ENCODE data around the gene MAST4. TPM values are rescaled to one million over a fixed set of nuclear protein-coding genes. Genes with fewer than 3 reads are reported as not detected.

The MAST4 gene
- total RNA-seq, 1 experiment from 2014 or later: 10.9 TPM

DNA sequence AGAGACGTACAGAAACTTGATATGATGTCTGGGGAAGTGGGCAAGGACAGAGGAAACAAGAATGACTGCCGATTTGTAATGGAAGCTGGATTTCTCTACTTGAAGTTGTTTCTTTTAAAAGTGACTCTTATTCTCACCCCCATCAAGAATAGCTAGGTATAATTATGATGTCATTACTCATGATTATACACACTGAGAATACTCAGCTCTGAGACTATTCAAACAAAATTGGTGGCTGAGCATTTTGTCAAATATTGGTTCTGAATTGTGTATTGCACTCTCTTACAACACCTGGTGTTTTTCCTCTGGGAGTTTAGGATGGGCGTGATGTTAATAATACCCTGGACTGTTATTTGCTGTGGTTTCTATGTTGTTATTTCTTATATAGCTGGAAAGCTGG is 46.3 kb downstream of the MAST4 start:
- BruUV-seq (replicated peaks): no TSS peak
- DNase-seq: no peak
- Mint-ChIP-seq H3K27ac (ENCODE audit: unreplicated experiment) (no peak overlapping the region), H3K4me3 (ENCODE audit: low read depth, unreplicated experiment) (no peak overlapping the region), H3K36me3 (ENCODE audit: insufficient read depth, unreplicated experiment) (no peaks in the 10 kb centered on the region), H3K4me1 (ENCODE audit: low read depth, unreplicated experiment) (no peaks in the 10 kb centered on the region), H3K9me3 (ENCODE audit: low read depth, unreplicated experiment) (no peaks in the 10 kb centered on the region), H3K27me3 (ENCODE audit: unreplicated experiment) (peaks cover 27% of the 10 kb centered on the region)
- TF ChIP-seq, protein P1, sequence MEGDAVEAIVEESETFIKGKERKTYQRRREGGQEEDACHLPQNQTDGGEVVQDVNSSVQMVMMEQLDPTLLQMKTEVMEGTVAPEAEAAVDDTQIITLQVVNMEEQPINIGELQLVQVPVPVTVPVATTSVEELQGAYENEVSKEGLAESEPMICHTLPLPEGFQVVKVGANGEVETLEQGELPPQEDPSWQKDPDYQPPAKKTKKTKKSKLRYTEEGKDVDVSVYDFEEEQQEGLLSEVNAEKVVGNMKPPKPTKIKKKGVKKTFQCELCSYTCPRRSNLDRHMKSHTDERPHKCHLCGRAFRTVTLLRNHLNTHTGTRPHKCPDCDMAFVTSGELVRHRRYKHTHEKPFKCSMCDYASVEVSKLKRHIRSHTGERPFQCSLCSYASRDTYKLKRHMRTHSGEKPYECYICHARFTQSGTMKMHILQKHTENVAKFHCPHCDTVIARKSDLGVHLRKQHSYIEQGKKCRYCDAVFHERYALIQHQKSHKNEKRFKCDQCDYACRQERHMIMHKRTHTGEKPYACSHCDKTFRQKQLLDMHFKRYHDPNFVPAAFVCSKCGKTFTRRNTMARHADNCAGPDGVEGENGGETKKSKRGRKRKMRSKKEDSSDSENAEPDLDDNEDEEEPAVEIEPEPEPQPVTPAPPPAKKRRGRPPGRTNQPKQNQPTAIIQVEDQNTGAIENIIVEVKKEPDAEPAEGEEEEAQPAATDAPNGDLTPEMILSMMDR (IDR thresholded peaks at IDR 0.05; ENCODE audit: unreplicated experiment): no peak
- CTCF ChIA-PET: no interaction called here
- intact Hi-C loops (cut with micrococcal nuclease; ENCODE audit: unreplicated experiment): no loop called here

DNA sequence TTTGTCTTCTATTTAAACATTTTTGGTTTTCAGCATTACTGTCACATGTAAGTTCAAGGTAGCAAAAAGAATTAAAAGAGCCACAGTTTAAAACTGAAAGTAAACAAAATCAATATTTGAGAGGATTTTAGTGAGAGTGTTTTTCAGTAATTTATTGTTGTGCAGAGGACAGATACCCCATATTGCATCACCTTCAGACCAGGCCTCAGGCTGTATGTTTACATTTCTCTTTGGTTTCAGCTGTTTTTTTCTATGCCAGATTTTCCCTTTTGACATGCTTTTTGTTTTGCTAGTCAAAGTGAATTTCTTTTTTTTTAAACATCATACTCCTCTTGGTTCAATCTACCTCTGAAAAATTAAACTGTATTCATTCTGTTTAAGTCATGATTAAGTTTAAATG is 47.2 kb downstream of the MAST4 start:
- H3K9me3 Mint-ChIP-seq (ENCODE audit: low read depth, unreplicated experiment): no peaks in the 10 kb centered on the region
- CTCF ChIA-PET: no interaction called here
- H3K27ac Mint-ChIP-seq (ENCODE audit: unreplicated experiment): no peak overlapping the region
- no peaks in the 10 kb centered on the region for H3K4me1 Mint-ChIP-seq (ENCODE audit: low read depth, unreplicated experiment)
- TF ChIP-seq, protein P1 (IDR thresholded peaks at IDR 0.05; ENCODE audit: unreplicated experiment): no peak
- no peaks in the 10 kb centered on the region for H3K36me3 Mint-ChIP-seq (ENCODE audit: insufficient read depth, unreplicated experiment)
- H3K27me3 Mint-ChIP-seq (ENCODE audit: unreplicated experiment): peaks cover 24% of the 10 kb centered on the region
- intact Hi-C loops (cut with micrococcal nuclease; ENCODE audit: unreplicated experiment): no loop called here
- H3K4me3 Mint-ChIP-seq (ENCODE audit: low read depth, unreplicated experiment): no peak overlapping the region
- no TSS peak for BruUV-seq (replicated peaks)
- no peak for DNase-seq

DNA sequence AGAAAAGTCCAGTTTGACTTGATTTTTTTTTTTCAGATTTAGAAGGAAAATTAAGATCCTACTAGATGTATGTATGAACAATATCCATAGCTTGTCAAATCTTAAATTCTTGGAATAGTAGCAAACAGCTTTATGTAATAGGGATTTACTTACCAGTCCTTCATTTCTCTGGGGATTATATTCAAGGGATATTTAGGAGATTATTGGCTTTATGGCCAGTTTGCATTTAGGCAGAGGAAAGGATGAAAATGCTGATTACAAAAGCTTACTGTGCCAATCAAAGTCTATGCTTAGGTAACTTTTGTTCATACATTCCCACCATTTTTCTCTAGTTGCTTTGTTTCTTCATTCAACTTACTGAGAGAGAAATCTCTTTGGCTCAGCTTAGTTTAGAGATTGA is 47.9 kb downstream of the MAST4 start:
- H3K4me1 Mint-ChIP-seq (ENCODE audit: low read depth, unreplicated experiment): no peaks in the 10 kb centered on the region
- no peaks in the 10 kb centered on the region for H3K9me3 Mint-ChIP-seq (ENCODE audit: low read depth, unreplicated experiment)
- CTCF ChIA-PET: interaction anchor here (0.7 kb wide), 2 partner anchors 37 to 360 kb away, joined by 3 to 6 read pairs; no protein-coding TSS in a partner anchor
- H3K36me3 Mint-ChIP-seq (ENCODE audit: insufficient read depth, unreplicated experiment): no peaks in the 10 kb centered on the region
- H3K27ac Mint-ChIP-seq (ENCODE audit: unreplicated experiment): no peak overlapping the region
- no peak for DNase-seq
- TF ChIP-seq, protein P1 (IDR thresholded peaks at IDR 0.05; ENCODE audit: unreplicated experiment): no peak
- intact Hi-C loops (cut with micrococcal nuclease; ENCODE audit: unreplicated experiment): no loop called here
- no peak overlapping the region for H3K4me3 Mint-ChIP-seq (ENCODE audit: low read depth, unreplicated experiment)
- no TSS peak for BruUV-seq (replicated peaks)
- peaks cover 16% of the 10 kb centered on the region for H3K27me3 Mint-ChIP-seq (ENCODE audit: unreplicated experiment)

DNA sequence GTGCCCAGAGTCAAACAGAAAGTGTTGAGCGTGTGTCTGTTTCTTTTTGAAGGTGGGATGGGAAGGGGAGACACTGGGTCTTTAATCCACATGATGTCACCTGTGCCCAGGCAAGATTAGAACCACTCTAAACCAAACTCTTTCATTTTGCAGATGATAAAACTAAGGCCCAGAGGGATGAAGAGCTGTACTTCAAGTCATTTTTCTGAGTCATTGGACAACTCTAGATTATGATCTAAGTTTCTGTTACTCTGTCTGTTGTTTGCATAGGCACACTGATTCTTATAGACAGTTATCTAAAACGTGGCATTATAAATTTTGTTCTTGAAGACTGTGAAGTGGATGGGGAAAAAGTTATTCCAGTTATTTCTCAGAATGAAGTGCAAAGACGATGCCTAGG is 48.8 kb downstream of the MAST4 start:
- H3K36me3 Mint-ChIP-seq (ENCODE audit: insufficient read depth, unreplicated experiment): no peaks in the 10 kb centered on the region
- no TSS peak for BruUV-seq (replicated peaks)
- no peak overlapping the region for H3K4me3 Mint-ChIP-seq (ENCODE audit: low read depth, unreplicated experiment)
- peaks cover 10% of the 10 kb centered on the region for H3K27me3 Mint-ChIP-seq (ENCODE audit: unreplicated experiment)
- CTCF ChIA-PET: no interaction called here
- intact Hi-C loops (cut with micrococcal nuclease; ENCODE audit: unreplicated experiment): no loop called here
- no peaks in the 10 kb centered on the region for H3K9me3 Mint-ChIP-seq (ENCODE audit: low read depth, unreplicated experiment)
- no peak overlapping the region for H3K27ac Mint-ChIP-seq (ENCODE audit: unreplicated experiment)
- TF ChIP-seq, protein P1 (IDR thresholded peaks at IDR 0.05; ENCODE audit: unreplicated experiment): no peak
- DNase-seq: no peak
- H3K4me1 Mint-ChIP-seq (ENCODE audit: low read depth, unreplicated experiment): no peaks in the 10 kb centered on the region
